HepG2 (cell line): ENCODE data around the gene NOB1.

Experiments used
- ARNT ChIP-seq: fragments of 450-650 bp; IDR thresholded peaks from 2 replicates; pipeline ENCODE4 v1.6.1; 2017
- EZH2 ChIP-seq: conservative IDR thresholded peaks from 2 replicates; pipeline ENCODE4 v1.6.1; 2012; ENCODE audit warnings: mild to moderate bottlenecking, low read depth, low read length, moderate library complexity
- TF ChIP-seq, protein P1 (sequence below): sonication (generic); formaldehyde crosslinking; IDR thresholded peaks from 2 replicates; pipeline ENCODE4 v1.5.0; 2020; ENCODE audit warnings: mild to moderate bottlenecking, missing genetic modification reagents, moderate library complexity
- TF ChIP-seq, protein P2 (sequence below): sonication (generic); formaldehyde crosslinking; IDR thresholded peaks from 2 replicates; pipeline ENCODE4 v1.4.0; 2020; ENCODE audit warnings: missing genetic modification reagents, borderline replicate concordance
- TF ChIP-seq, protein P3 (sequence below): IDR thresholded peaks from 2 replicates; pipeline ENCODE4 v1.6.1; 2012; ENCODE audit warnings: inconsistent platforms

DNA sequence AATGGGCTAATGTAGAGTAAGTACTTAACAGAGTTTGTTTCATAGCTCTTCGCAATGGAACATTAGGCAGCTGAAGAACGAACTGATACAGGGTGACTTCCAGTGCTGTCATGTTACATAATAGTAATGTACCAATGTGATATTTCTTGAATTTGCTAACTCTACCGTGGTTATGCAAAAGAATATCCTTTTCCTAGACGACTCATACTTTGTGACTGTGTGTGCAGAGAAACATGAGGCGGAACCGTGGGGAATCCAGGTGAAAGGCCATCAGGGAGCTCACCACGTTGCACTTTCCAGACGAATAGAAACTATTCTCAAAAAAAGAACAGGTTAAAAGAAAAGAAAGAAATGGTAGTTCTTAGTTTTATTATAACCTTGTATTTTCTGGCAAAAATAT is 13.2 kb downstream of the NOB1 start:
- TF ChIP-seq EZH2 (no peak), ARNT (no peak)
- TF ChIP-seq, protein P1, sequence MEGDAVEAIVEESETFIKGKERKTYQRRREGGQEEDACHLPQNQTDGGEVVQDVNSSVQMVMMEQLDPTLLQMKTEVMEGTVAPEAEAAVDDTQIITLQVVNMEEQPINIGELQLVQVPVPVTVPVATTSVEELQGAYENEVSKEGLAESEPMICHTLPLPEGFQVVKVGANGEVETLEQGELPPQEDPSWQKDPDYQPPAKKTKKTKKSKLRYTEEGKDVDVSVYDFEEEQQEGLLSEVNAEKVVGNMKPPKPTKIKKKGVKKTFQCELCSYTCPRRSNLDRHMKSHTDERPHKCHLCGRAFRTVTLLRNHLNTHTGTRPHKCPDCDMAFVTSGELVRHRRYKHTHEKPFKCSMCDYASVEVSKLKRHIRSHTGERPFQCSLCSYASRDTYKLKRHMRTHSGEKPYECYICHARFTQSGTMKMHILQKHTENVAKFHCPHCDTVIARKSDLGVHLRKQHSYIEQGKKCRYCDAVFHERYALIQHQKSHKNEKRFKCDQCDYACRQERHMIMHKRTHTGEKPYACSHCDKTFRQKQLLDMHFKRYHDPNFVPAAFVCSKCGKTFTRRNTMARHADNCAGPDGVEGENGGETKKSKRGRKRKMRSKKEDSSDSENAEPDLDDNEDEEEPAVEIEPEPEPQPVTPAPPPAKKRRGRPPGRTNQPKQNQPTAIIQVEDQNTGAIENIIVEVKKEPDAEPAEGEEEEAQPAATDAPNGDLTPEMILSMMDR (CRISPR knock-in tag), result no peak
- TF ChIP-seq, protein P2, sequence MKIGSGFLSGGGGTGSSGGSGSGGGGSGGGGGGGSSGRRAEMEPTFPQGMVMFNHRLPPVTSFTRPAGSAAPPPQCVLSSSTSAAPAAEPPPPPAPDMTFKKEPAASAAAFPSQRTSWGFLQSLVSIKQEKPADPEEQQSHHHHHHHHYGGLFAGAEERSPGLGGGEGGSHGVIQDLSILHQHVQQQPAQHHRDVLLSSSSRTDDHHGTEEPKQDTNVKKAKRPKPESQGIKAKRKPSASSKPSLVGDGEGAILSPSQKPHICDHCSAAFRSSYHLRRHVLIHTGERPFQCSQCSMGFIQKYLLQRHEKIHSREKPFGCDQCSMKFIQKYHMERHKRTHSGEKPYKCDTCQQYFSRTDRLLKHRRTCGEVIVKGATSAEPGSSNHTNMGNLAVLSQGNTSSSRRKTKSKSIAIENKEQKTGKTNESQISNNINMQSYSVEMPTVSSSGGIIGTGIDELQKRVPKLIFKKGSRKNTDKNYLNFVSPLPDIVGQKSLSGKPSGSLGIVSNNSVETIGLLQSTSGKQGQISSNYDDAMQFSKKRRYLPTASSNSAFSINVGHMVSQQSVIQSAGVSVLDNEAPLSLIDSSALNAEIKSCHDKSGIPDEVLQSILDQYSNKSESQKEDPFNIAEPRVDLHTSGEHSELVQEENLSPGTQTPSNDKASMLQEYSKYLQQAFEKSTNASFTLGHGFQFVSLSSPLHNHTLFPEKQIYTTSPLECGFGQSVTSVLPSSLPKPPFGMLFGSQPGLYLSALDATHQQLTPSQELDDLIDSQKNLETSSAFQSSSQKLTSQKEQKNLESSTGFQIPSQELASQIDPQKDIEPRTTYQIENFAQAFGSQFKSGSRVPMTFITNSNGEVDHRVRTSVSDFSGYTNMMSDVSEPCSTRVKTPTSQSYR (CRISPR knock-in tag), result no peak
- TF ChIP-seq, protein P3, sequence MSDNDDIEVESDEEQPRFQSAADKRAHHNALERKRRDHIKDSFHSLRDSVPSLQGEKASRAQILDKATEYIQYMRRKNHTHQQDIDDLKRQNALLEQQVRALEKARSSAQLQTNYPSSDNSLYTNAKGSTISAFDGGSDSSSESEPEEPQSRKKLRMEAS, result no peak
